Spleen (tissue), 7 donors: ENCODE data around the gene PMPCA.

Experiments
- POLR2A ChIP-seq, 3 donors: fragments of 450-650 bp; IDR thresholded peaks; one replicate each; pipeline ENCODE4 v1.5.1; 2017; ENCODE audit warnings: antibody characterized with exemption in 3 of 3, mild to moderate bottlenecking in 1 of 3
- TF ChIP-seq, protein P1 (sequence below), 11 experiments: fragments of 200-600 bp in 7 of 11; fragments of 450-650 bp in 4 of 11; sonication (generic) in 4 of 11; IDR thresholded peaks in 8 of 11; conservative IDR thresholded peaks in 3 of 11; 1 replicate in 7 of 11; 2 replicates in 4 of 11; pipeline versions ENCODE4 v1.4.0 to v1.8.0; 2016 to 2021; ENCODE audit warnings: antibody characterized with exemption in 11 of 11, inconsistent platforms in 4 of 11, mild to moderate bottlenecking in 1 of 11
- donor health status: DM: no; HTN: no; CAD: no; lungs with moderate emphysema.
- donor health status: DM: no; HTN: no; CAD: no.
- donor health status: DM: no; HTN: no; CAD: no.

DNA sequence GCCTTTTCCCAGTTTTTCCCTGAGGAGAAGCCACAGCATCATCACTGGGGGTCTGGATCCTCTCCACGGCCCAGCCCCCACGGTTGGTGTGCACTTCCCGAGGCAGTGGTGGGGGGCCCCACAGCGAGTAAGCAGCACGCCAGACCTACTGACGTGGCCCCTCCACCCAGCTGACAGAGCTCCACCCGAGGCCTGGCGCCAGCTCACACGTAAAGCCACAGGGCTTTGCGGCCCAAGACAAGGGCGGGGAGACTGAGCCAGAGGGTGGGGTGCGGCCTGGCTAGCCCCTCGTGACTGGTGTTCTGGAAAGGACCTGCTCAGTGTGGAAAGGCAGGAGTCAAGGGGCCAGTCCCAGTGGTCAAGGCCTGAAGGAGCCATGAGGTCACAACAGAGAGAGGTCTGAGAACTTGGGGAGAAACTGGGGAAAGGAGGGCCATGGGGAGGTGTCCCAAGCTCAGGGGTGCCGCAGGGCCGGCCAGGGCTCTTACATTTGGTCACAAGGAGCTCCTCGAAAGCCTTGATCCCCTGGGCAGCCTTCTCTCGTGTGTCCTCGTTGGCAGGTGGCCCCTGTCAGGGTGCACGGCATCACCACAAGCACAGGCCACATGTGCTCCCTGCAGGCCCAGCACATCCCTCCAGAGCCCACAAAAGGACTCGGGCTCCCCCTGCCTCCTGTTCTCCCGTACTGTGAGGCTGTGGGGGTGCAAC lies 16.0 kb upstream of the PMPCA start:
- TF ChIP-seq, protein P1, sequence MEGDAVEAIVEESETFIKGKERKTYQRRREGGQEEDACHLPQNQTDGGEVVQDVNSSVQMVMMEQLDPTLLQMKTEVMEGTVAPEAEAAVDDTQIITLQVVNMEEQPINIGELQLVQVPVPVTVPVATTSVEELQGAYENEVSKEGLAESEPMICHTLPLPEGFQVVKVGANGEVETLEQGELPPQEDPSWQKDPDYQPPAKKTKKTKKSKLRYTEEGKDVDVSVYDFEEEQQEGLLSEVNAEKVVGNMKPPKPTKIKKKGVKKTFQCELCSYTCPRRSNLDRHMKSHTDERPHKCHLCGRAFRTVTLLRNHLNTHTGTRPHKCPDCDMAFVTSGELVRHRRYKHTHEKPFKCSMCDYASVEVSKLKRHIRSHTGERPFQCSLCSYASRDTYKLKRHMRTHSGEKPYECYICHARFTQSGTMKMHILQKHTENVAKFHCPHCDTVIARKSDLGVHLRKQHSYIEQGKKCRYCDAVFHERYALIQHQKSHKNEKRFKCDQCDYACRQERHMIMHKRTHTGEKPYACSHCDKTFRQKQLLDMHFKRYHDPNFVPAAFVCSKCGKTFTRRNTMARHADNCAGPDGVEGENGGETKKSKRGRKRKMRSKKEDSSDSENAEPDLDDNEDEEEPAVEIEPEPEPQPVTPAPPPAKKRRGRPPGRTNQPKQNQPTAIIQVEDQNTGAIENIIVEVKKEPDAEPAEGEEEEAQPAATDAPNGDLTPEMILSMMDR (IDR thresholded peaks at IDR 0.05 in 8 of 11, conservative IDR thresholded peaks at IDR 0.05 in 3 of 11), result no peak
- TF ChIP-seq POLR2A (IDR thresholded peaks at IDR 0.05), result no peak
